ENCODE data around the gene CSTA.

Gene CSTA

DNA sequence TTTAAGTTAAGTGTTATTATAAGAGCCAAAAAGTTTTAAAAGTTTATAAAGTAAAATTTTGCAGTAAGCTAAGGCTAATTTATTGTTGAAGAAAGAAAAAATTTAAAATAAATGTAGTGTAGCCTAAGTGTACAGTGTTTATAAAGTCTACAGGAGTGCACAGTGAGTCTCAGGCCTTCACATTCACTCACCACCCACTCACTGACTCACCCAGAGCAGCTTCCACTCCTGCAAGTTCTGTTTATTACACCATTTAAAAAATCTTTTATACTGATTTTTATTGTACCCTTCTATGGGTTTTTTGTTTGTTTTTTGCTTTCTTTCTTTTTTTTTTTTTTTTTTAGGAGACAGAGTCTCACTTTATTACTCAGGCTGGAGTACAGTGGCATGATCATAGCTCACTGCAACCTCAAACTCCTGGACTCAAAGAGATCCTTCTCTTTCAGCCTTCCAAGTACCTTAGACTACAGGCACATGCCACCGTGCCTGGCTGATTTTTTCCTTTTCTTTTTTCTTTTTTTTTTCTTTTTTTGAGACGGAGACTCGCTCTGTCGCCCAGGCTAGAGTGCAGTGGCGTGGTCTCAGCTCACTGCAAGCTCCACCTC lies 25.9 kb downstream of the CSTA start:
- Histone ChIP-seq H3K27me3 (ENCODE audit: control insufficient read depth, insufficient read depth, low read length) (no peaks in the 10 kb centered on the region), H2AFZ (no peak overlapping the region), H3K79me2 (no peaks in the 10 kb centered on the region), H3K4me1 (peaks cover 14% of the 10 kb centered on the region), H3K4me2 (ENCODE audit: low read length) (no peak overlapping the region), H3K4me3 (ENCODE audit: low read depth, low read length) (no peak overlapping the region), H3K36me3 (ENCODE audit: control insufficient read depth, insufficient read depth, low read length) (no peaks in the 10 kb centered on the region), H3K9ac (no peak overlapping the region), H3K9me3 (ENCODE audit: control insufficient read depth, low read length) (no peaks in the 10 kb centered on the region), H3K27ac (no peak overlapping the region)
- TF ChIP-seq, protein P1, sequence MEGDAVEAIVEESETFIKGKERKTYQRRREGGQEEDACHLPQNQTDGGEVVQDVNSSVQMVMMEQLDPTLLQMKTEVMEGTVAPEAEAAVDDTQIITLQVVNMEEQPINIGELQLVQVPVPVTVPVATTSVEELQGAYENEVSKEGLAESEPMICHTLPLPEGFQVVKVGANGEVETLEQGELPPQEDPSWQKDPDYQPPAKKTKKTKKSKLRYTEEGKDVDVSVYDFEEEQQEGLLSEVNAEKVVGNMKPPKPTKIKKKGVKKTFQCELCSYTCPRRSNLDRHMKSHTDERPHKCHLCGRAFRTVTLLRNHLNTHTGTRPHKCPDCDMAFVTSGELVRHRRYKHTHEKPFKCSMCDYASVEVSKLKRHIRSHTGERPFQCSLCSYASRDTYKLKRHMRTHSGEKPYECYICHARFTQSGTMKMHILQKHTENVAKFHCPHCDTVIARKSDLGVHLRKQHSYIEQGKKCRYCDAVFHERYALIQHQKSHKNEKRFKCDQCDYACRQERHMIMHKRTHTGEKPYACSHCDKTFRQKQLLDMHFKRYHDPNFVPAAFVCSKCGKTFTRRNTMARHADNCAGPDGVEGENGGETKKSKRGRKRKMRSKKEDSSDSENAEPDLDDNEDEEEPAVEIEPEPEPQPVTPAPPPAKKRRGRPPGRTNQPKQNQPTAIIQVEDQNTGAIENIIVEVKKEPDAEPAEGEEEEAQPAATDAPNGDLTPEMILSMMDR (IDR thresholded peaks at IDR 0.05), result no peak

DNA sequence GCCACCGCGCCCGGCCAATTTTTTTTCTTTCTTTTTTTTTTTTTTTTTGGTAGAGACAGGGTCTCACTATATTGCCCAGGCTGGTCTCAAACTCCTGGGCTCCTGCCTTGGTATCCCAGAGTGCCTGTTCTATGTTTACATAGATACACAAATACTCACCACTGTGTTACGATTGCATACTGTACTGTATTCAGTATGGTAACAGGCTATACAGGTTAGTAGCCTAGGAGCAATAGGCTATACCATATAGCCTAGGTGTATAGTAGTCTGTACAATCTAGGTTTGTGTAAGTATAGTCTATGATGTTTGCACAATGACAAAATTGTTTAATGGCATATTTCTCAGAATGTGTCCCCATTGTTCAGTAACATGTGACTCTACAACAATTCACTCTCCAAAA lies 26.6 kb downstream of the CSTA start:
- H3K9ac ChIP-seq, result no peak overlapping the region
- H3K79me2 ChIP-seq, result no peaks in the 10 kb centered on the region
- H3K36me3 ChIP-seq (ENCODE audit: control insufficient read depth, insufficient read depth, low read length), result no peaks in the 10 kb centered on the region
- no peaks in the 10 kb centered on the region for H3K27me3 ChIP-seq (ENCODE audit: control insufficient read depth, insufficient read depth, low read length)
- TF ChIP-seq, protein P1 (IDR thresholded peaks at IDR 0.05), result no peak
- no peak overlapping the region for H3K4me2 ChIP-seq (ENCODE audit: low read length)
- no peak overlapping the region for H3K4me3 ChIP-seq (ENCODE audit: low read depth, low read length)
- no peak overlapping the region for H2AFZ ChIP-seq
- H3K9me3 ChIP-seq (ENCODE audit: control insufficient read depth, low read length), result no peaks in the 10 kb centered on the region
- H3K4me1 ChIP-seq, result peaks cover 14% of the 10 kb centered on the region
- H3K27ac ChIP-seq, result no peak overlapping the region

DNA sequence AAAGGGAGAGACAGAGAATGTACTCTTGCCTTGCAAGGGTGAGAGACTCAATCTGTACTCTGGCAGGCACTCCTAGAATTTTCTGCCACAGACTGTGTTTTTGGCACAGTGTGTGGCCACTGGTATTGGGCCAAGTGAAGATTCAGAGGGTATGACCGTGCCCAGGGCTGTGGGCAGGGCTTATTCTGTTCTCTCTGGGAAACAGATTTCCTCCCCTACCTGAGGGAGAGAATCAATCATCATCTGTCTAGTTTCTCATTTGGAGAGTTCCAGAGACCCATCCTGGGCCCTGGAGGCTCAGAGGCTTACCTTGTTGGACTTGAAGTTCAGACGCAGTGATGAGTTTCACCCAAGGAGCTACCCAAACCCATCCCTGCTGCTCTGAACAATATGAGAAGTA lies 28.2 kb downstream of the CSTA start:
- no peaks in the 10 kb centered on the region for H3K9me3 ChIP-seq (ENCODE audit: control insufficient read depth, low read length)
- no peaks in the 10 kb centered on the region for H3K79me2 ChIP-seq
- H3K4me3 ChIP-seq (ENCODE audit: low read depth, low read length), result no peak overlapping the region
- TF ChIP-seq, protein P1 (IDR thresholded peaks at IDR 0.05), result no peak
- peak overlapping the region; percentile 54 for H2AFZ ChIP-seq
- no peaks in the 10 kb centered on the region for H3K27me3 ChIP-seq (ENCODE audit: control insufficient read depth, insufficient read depth, low read length)
- no peak overlapping the region for H3K9ac ChIP-seq
- peaks cover 14% of the 10 kb centered on the region for H3K4me1 ChIP-seq
- peak overlapping the region; percentile 47 for H3K4me2 ChIP-seq (ENCODE audit: low read length)
- H3K27ac ChIP-seq, result peak overlapping the region; percentile 55
- no peaks in the 10 kb centered on the region for H3K36me3 ChIP-seq (ENCODE audit: control insufficient read depth, insufficient read depth, low read length)

DNA sequence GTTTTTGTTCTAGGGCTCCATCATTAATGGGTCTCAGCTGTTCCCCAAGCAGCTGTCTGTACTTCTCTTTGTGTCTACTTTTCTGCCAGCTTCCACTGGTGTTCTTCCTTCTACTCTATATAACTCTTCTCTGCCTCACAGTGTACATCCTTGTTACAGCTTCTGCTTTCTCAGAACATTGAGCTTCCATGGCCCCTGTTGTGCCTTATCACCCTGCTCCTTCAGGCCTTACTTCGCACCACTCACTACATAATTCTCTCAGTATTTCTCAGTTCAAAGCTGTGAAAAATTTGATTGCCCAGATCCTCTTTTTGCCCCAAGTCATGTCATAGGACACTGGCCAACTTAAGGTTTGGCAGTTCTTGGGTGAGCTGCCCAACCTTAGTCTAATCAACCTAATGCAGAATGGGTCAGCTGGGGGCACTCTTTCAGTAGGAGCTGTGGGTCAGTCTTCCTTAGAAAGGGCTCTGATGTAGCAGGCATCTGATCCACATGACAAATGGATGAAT lies 28.9 kb downstream of the CSTA start:
- Histone ChIP-seq H3K9me3 (ENCODE audit: control insufficient read depth, low read length) (no peaks in the 10 kb centered on the region), H3K9ac (no peak overlapping the region), H3K79me2 (no peaks in the 10 kb centered on the region), H2AFZ (peak overlapping the region; percentile 54), H3K27me3 (ENCODE audit: control insufficient read depth, insufficient read depth, low read length) (no peaks in the 10 kb centered on the region), H3K27ac (peak overlapping the region; percentile 55), H3K4me1 (peaks cover 14% of the 10 kb centered on the region), H3K36me3 (ENCODE audit: control insufficient read depth, insufficient read depth, low read length) (no peaks in the 10 kb centered on the region), H3K4me2 (ENCODE audit: low read length) (no peak overlapping the region), H3K4me3 (ENCODE audit: low read depth, low read length) (no peak overlapping the region)
- TF ChIP-seq, protein P1 (IDR thresholded peaks at IDR 0.05), result no peak

DNA sequence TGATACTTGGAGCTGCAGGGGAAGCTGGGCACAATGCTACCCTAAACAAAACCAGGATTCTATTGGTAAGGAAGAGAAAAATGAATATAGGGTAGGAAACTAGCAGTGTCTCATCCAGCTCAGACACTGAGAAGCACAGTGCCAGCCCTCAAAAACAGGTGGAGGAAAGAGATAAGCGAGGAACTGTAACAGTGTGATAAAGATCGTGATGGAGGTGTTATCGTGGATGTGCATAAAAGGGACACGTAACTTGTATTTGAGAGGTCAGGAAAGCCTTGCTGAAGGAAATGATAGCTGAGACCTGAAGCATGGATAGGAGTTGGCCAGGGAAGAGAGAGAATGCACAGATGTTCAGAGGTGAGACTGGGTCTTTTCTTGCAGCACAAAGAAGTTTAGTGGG lies 30.6 kb downstream of the CSTA start:
- TF ChIP-seq, protein P1 (IDR thresholded peaks at IDR 0.05), result no peak
- H3K9ac ChIP-seq, result no peak overlapping the region
- H3K79me2 ChIP-seq, result no peaks in the 10 kb centered on the region
- H3K4me3 ChIP-seq (ENCODE audit: low read depth, low read length), result no peak overlapping the region
- H3K9me3 ChIP-seq (ENCODE audit: control insufficient read depth, low read length), result no peaks in the 10 kb centered on the region
- H2AFZ ChIP-seq, result peak overlapping the region; percentile 43
- peak overlapping the region; percentile 44 for H3K4me2 ChIP-seq (ENCODE audit: low read length)
- H3K27me3 ChIP-seq (ENCODE audit: control insufficient read depth, insufficient read depth, low read length), result no peaks in the 10 kb centered on the region
- H3K4me1 ChIP-seq, result peaks cover 14% of the 10 kb centered on the region
- H3K27ac ChIP-seq, result peak overlapping the region; percentile 11
- H3K36me3 ChIP-seq (ENCODE audit: control insufficient read depth, insufficient read depth, low read length), result no peaks in the 10 kb centered on the region
